ENCODE results near the gene CHRNA5. TPM values are rescaled to one million over a fixed set of nuclear protein-coding genes. Genes with fewer than 3 reads are reported as not detected.
A peak's percentile ranks its signal among the peaks of the same experiment; 100 is the strongest.

Gene CHRNA5
- total RNA-seq, 1 experiment from 2014 or later: not detected

- Histone ChIP-seq H3K9ac (ENCODE audit: low read length) (no peak overlapping the region), H3K27ac (ENCODE audit: low read length) (no peak overlapping the region), H3K79me2 (ENCODE audit: low read length) (no peaks in the 10 kb centered on the region), H3K36me3 (ENCODE audit: insufficient read depth, low read length) (no peaks in the 10 kb centered on the region), H3K27me3 (ENCODE audit: low read length) (no peaks in the 10 kb centered on the region), H3K4me1 (ENCODE audit: low read length) (no peaks in the 10 kb centered on the region), H3K4me2 (ENCODE audit: low read depth, low read length, poor library complexity, severe bottlenecking) (no peak overlapping the region), H3K4me3 (ENCODE audit: low read length) (no peak overlapping the region), H4K20me1 (ENCODE audit: insufficient read depth, low read depth, low read length) (no peaks in the 10 kb centered on the region), H3K9me3 (ENCODE audit: low read length) (no peaks in the 10 kb centered on the region), H3K9me2 (replicated peaks; ENCODE audit: insufficient read depth, low read length) (no peaks in the 10 kb centered on the region), H2AFZ (ENCODE audit: low read length) (no peak overlapping the region)
- peak; percentile 21 for DNase-seq
Observed at GRCh38 chr15:78625606-78626280, 60.4 kb downstream of the CHRNA5 start.

DNA sequence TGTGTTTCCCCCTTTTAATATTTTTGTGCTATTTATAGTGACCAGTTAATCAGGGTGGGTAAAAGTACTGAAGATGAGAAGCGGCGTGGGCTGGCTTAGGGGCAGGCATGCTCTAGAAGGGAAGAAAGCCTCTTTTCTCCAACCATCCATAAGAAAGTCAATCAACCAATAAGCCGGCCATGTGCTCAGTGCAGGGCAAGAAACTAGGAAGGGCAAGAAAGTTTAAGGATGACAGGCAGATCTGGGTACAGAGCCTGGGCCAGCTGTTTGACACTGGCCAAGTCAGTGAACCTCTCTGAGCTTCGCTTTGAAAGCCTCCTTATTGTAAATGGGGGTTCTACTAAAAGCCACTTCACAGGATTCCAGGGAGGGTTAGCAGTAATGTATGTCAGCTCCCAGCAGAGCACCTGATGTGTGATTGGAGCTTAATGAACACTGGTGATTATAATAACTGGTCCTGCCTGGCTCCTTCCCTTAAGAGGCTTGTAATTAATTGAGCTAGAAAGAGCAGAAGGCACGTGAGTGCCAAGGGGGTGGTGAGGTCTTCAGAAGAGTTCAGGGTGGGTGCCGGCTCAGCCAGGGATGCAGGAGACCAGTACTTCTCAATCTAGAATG, 61.2 kb downstream of the CHRNA5 start:
- H3K4me2 ChIP-seq (ENCODE audit: low read depth, low read length, poor library complexity, severe bottlenecking): no peak overlapping the region
- H3K4me1 ChIP-seq (ENCODE audit: low read length): no peaks in the 10 kb centered on the region
- H3K27ac ChIP-seq (ENCODE audit: low read length): no peak overlapping the region
- no peaks in the 10 kb centered on the region for H3K79me2 ChIP-seq (ENCODE audit: low read length)
- H3K27me3 ChIP-seq (ENCODE audit: low read length): no peaks in the 10 kb centered on the region
- DNase-seq: no peak
- H3K9me2 ChIP-seq (replicated peaks; ENCODE audit: insufficient read depth, low read length): no peaks in the 10 kb centered on the region
- H3K4me3 ChIP-seq (ENCODE audit: low read length): no peak overlapping the region
- no peaks in the 10 kb centered on the region for H4K20me1 ChIP-seq (ENCODE audit: insufficient read depth, low read depth, low read length)
- no peaks in the 10 kb centered on the region for H3K36me3 ChIP-seq (ENCODE audit: insufficient read depth, low read length)
- no peaks in the 10 kb centered on the region for H3K9me3 ChIP-seq (ENCODE audit: low read length)
- no peak overlapping the region for H3K9ac ChIP-seq (ENCODE audit: low read length)
- H2AFZ ChIP-seq (ENCODE audit: low read length): no peak overlapping the region

DNA sequence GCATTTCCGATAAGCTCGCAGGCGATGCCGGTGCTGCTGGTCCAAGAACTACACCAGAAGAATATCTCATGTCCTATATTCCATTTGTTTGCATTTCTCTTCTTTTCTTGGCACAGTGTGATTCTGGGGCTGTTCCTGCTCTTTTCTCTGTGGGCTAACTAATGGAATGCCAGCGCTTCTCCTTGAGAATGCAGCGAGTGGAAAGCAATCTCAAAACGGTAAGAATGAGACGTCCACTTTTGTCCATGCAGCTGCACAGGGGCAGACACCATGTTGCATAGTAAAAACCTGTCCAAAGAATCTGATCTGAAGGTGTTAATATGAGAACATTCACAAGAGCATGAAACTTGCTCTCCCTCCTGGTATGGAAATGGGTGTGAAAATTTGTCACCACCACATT, 62.0 kb downstream of the CHRNA5 start:
- Histone ChIP-seq H3K27ac (ENCODE audit: low read length) (no peak overlapping the region), H3K9me2 (replicated peaks; ENCODE audit: insufficient read depth, low read length) (no peaks in the 10 kb centered on the region), H3K4me2 (ENCODE audit: low read depth, low read length, poor library complexity, severe bottlenecking) (no peak overlapping the region), H4K20me1 (ENCODE audit: insufficient read depth, low read depth, low read length) (no peaks in the 10 kb centered on the region), H3K27me3 (ENCODE audit: low read length) (no peaks in the 10 kb centered on the region), H3K9ac (ENCODE audit: low read length) (no peak overlapping the region), H3K9me3 (ENCODE audit: low read length) (no peaks in the 10 kb centered on the region), H3K4me3 (ENCODE audit: low read length) (no peak overlapping the region), H2AFZ (ENCODE audit: low read length) (no peak overlapping the region), H3K4me1 (ENCODE audit: low read length) (no peaks in the 10 kb centered on the region), H3K36me3 (ENCODE audit: insufficient read depth, low read length) (no peaks in the 10 kb centered on the region), H3K79me2 (ENCODE audit: low read length) (no peaks in the 10 kb centered on the region)
- peak; percentile 32 for DNase-seq

DNA sequence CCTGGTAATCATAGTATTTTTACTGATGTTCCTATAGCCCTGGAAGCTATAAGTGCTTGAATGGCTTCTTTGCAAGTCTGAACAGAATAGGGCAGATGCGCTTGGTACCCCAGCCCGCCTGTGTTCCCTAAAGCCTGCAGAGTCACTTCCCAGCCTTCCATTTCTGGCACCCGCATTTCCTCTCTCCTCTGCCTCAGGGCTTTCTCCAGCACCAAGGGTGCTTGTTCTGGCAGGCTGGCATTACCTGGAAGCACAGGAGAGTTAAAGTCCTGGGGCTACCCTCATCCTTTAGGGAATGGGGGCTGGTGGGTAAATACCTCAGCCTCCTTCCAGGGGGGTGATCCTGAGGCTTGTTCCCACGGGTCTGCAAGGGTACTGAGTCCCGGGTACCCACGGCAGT, 62.9 kb downstream of the CHRNA5 start:
- Histone ChIP-seq H3K4me1 (ENCODE audit: low read length) (no peaks in the 10 kb centered on the region), H3K27ac (ENCODE audit: low read length) (no peak overlapping the region), H3K4me2 (ENCODE audit: low read depth, low read length, poor library complexity, severe bottlenecking) (no peak overlapping the region), H3K9me3 (ENCODE audit: low read length) (peaks cover 5% of the 10 kb centered on the region), H3K4me3 (ENCODE audit: low read length) (no peak overlapping the region), H2AFZ (ENCODE audit: low read length) (no peak overlapping the region), H3K9ac (ENCODE audit: low read length) (no peak overlapping the region), H4K20me1 (ENCODE audit: insufficient read depth, low read depth, low read length) (no peaks in the 10 kb centered on the region), H3K9me2 (replicated peaks; ENCODE audit: insufficient read depth, low read length) (no peaks in the 10 kb centered on the region), H3K27me3 (ENCODE audit: low read length) (0 out of 2 replicates have a peak, but pooled peaks cover 3% of the 10 kb centered on the region), H3K79me2 (ENCODE audit: low read length) (no peaks in the 10 kb centered on the region), H3K36me3 (ENCODE audit: insufficient read depth, low read length) (no peaks in the 10 kb centered on the region)
- DNase-seq: no peak

GRCh38 chr15:78629031-78629715, 63.9 kb downstream of the CHRNA5 start:
- H3K27me3 ChIP-seq (ENCODE audit: low read length): 0 out of 2 replicates have a peak, but pooled peaks cover 3% of the 10 kb centered on the region
- no peaks in the 10 kb centered on the region for H4K20me1 ChIP-seq (ENCODE audit: insufficient read depth, low read depth, low read length)
- H2AFZ ChIP-seq (ENCODE audit: low read length): no peak overlapping the region
- H3K9ac ChIP-seq (ENCODE audit: low read length): no peak overlapping the region
- H3K4me1 ChIP-seq (ENCODE audit: low read length): no peaks in the 10 kb centered on the region
- H3K79me2 ChIP-seq (ENCODE audit: low read length): no peaks in the 10 kb centered on the region
- H3K9me2 ChIP-seq (replicated peaks; ENCODE audit: insufficient read depth, low read length): no peaks in the 10 kb centered on the region
- no peak overlapping the region for H3K4me2 ChIP-seq (ENCODE audit: low read depth, low read length, poor library complexity, severe bottlenecking)
- no peak overlapping the region for H3K27ac ChIP-seq (ENCODE audit: low read length)
- DNase-seq: no peak
- H3K9me3 ChIP-seq (ENCODE audit: low read length): peaks cover 6% of the 10 kb centered on the region
- no peak overlapping the region for H3K4me3 ChIP-seq (ENCODE audit: low read length)
- no peaks in the 10 kb centered on the region for H3K36me3 ChIP-seq (ENCODE audit: insufficient read depth, low read length)

DNA sequence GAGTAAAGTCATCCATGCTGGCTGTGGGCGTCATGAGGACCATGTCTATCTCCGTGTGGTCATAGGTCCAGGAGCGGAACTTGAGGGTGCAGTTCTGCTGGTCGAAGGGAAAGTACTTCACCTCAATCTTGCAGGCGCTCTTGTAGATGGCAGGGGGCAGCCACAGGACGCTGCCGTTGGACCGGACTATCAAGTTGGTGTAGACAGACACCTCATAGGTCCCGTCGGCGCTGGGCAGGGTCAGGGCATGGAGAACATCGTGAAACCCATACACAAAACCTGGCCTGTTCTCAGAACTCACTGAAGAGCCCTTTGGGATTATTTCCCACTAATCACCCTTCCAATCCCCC, 64.4 kb downstream of the CHRNA5 start:
- no peak for DNase-seq
- no peak overlapping the region for H3K27ac ChIP-seq (ENCODE audit: low read length)
- H3K4me2 ChIP-seq (ENCODE audit: low read depth, low read length, poor library complexity, severe bottlenecking): no peak overlapping the region
- H2AFZ ChIP-seq (ENCODE audit: low read length): no peak overlapping the region
- H3K4me1 ChIP-seq (ENCODE audit: low read length): no peaks in the 10 kb centered on the region
- peaks cover 6% of the 10 kb centered on the region for H3K9me3 ChIP-seq (ENCODE audit: low read length)
- no peak overlapping the region for H3K9ac ChIP-seq (ENCODE audit: low read length)
- H3K9me2 ChIP-seq (replicated peaks; ENCODE audit: insufficient read depth, low read length): no peaks in the 10 kb centered on the region
- H4K20me1 ChIP-seq (ENCODE audit: insufficient read depth, low read depth, low read length): no peaks in the 10 kb centered on the region
- H3K4me3 ChIP-seq (ENCODE audit: low read length): no peak overlapping the region
- no peaks in the 10 kb centered on the region for H3K79me2 ChIP-seq (ENCODE audit: low read length)
- H3K27me3 ChIP-seq (ENCODE audit: low read length): 0 out of 2 replicates have a peak, but pooled peaks cover 3% of the 10 kb centered on the region
- no peaks in the 10 kb centered on the region for H3K36me3 ChIP-seq (ENCODE audit: insufficient read depth, low read length)

DNA sequence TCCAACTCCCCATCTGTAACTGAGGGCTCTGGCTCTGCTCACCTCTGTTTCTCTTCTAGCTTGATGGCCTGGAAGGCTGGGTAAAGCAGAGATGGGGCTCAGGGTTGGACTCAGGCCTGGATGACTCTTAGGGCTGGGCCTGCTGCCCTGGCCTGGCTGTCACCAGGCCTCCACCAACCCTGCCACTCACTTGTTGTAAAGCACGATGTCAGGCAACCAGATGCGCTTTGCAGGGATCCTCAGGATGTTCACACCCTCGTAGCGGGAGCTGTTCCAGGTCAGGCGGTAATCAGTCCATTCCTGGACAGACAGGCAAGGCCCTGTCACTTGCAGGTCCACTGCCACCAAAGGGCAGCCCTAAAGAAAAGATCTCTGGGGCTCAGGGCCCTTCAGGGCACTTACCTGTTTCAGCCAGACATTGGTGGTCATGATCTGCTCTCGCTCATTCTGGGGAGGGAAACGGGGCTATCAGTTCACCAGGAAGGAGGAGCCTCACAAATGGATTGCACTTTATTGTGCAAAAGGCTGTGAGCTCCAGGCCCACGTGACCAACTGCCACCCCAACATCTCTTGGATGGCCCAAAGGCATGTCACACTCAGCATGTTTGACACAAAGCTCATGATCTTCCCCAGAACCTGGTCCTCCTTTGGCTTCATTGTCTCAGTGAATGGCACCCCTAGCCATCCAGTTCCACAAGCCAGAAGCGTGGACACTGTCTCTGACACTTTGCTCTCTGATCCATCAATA, 65.7 kb downstream of the CHRNA5 start:
- DNase-seq: no peak
- no peaks in the 10 kb centered on the region for H3K9me2 ChIP-seq (replicated peaks; ENCODE audit: insufficient read depth, low read length)
- 0 out of 2 replicates have a peak, but pooled peaks cover 3% of the 10 kb centered on the region for H3K27me3 ChIP-seq (ENCODE audit: low read length)
- no peak overlapping the region for H3K27ac ChIP-seq (ENCODE audit: low read length)
- H3K36me3 ChIP-seq (ENCODE audit: insufficient read depth, low read length): no peaks in the 10 kb centered on the region
- no peaks in the 10 kb centered on the region for H4K20me1 ChIP-seq (ENCODE audit: insufficient read depth, low read depth, low read length)
- no peaks in the 10 kb centered on the region for H3K4me1 ChIP-seq (ENCODE audit: low read length)
- H3K79me2 ChIP-seq (ENCODE audit: low read length): no peaks in the 10 kb centered on the region
- H3K4me2 ChIP-seq (ENCODE audit: low read depth, low read length, poor library complexity, severe bottlenecking): no peak overlapping the region
- H2AFZ ChIP-seq (ENCODE audit: low read length): no peak overlapping the region
- H3K9me3 ChIP-seq (ENCODE audit: low read length): peaks cover 6% of the 10 kb centered on the region
- H3K4me3 ChIP-seq (ENCODE audit: low read length): no peak overlapping the region
- no peak overlapping the region for H3K9ac ChIP-seq (ENCODE audit: low read length)

- Histone ChIP-seq H3K4me1 (ENCODE audit: low read length) (no peaks in the 10 kb centered on the region), H3K79me2 (ENCODE audit: low read length) (no peaks in the 10 kb centered on the region), H3K36me3 (ENCODE audit: insufficient read depth, low read length) (no peaks in the 10 kb centered on the region), H3K9ac (ENCODE audit: low read length) (no peak overlapping the region), H2AFZ (ENCODE audit: low read length) (no peak overlapping the region), H3K4me3 (ENCODE audit: low read length) (no peak overlapping the region), H3K4me2 (ENCODE audit: low read depth, low read length, poor library complexity, severe bottlenecking) (no peak overlapping the region), H3K27ac (ENCODE audit: low read length) (no peak overlapping the region), H4K20me1 (ENCODE audit: insufficient read depth, low read depth, low read length) (no peaks in the 10 kb centered on the region), H3K9me3 (ENCODE audit: low read length) (peaks cover 6% of the 10 kb centered on the region), H3K9me2 (replicated peaks; ENCODE audit: insufficient read depth, low read length) (no peaks in the 10 kb centered on the region), H3K27me3 (ENCODE audit: low read length) (0 out of 2 replicates have a peak, but pooled peaks cover 3% of the 10 kb centered on the region)
- no peak for DNase-seq
Observed at GRCh38 chr15:78633348-78633747, 68.0 kb downstream of the CHRNA5 start.
